ENCODE results near the gene COL7A1.

COL7A1 gene

GRCh38 chr3:48592519-48593087, 2.5 kb downstream of the COL7A1 start:
- FAIRE-seq (no peak), DNase-seq (ENCODE audit: insufficient read length, low spot score) (no peak)

- FAIRE-seq = no peak
Measured at GRCh38 chr3:48591886-48592518, 3.1 kb downstream of the COL7A1 start.

GRCh38 chr3:48591436-48591835, 3.7 kb downstream of the COL7A1 start:
- no peak for DNase-seq (ENCODE audit: insufficient read length, low spot score)
- no peak for FAIRE-seq

More at GRCh38 chr3:48591886-48592518, 3.1 kb downstream of the COL7A1 start:
- DNase-seq (ENCODE audit: insufficient read length, low spot score) = no peak

- DNase-seq (ENCODE audit: insufficient read length, low spot score) (no peak), FAIRE-seq (no peak)
Measured at GRCh38 chr3:48588230-48588629, 6.9 kb downstream of the COL7A1 start.

GRCh38 chr3:48587686-48588085, 7.4 kb downstream of the COL7A1 start:
- no peak for DNase-seq (ENCODE audit: insufficient read length, low spot score)
- no peak for FAIRE-seq

GRCh38 chr3:48585411-48585810, 9.7 kb downstream of the COL7A1 start:
- FAIRE-seq (no peak), DNase-seq (ENCODE audit: insufficient read length, low spot score) (no peak)

GRCh38 chr3:48584836-48585235, 10.3 kb downstream of the COL7A1 start:
- no peak for DNase-seq (ENCODE audit: insufficient read length, low spot score)
- no peak for FAIRE-seq

GRCh38 chr3:48581621-48582481, 13.3 kb downstream of the COL7A1 start:
- no peak for DNase-seq (ENCODE audit: insufficient read length, low spot score)

GRCh38 chr3:48576647-48577046, 18.5 kb downstream of the COL7A1 start:
- FAIRE-seq = no peak
- DNase-seq (ENCODE audit: insufficient read length, low spot score) = no peak

More at GRCh38 chr3:48581621-48582481, 13.3 kb downstream of the COL7A1 start:
- no peak for FAIRE-seq

- no peak for FAIRE-seq
- no peak for DNase-seq (ENCODE audit: insufficient read length, low spot score)
Measured at GRCh38 chr3:48575366-48575765, 19.8 kb downstream of the COL7A1 start.

- FAIRE-seq = no peak
Measured at GRCh38 chr3:48573973-48574585, 21.1 kb downstream of the COL7A1 start.

GRCh38 chr3:48572517-48572916, 22.6 kb downstream of the COL7A1 start:
- DNase-seq (ENCODE audit: insufficient read length, low spot score) (no peak), FAIRE-seq (no peak)

More at GRCh38 chr3:48573973-48574585, 21.1 kb downstream of the COL7A1 start:
- DNase-seq (ENCODE audit: insufficient read length, low spot score) = no peak

GRCh38 chr3:48571938-48572337, 23.2 kb downstream of the COL7A1 start:
- DNase-seq (ENCODE audit: insufficient read length, low spot score) = no peak
- no peak for FAIRE-seq

- no peak for FAIRE-seq
- DNase-seq (ENCODE audit: insufficient read length, low spot score) = no peak
Measured at GRCh38 chr3:48569808-48570450, 25.2 kb downstream of the COL7A1 start.

GRCh38 chr3:48569400-48569799, 25.7 kb downstream of the COL7A1 start:
- DNase-seq (ENCODE audit: insufficient read length, low spot score) (no peak), FAIRE-seq (no peak)

- DNase-seq (ENCODE audit: insufficient read length, low spot score) = no peak
- FAIRE-seq = no peak
Measured at GRCh38 chr3:48568476-48568875, 26.7 kb downstream of the COL7A1 start.

- no peak for FAIRE-seq
- DNase-seq (ENCODE audit: insufficient read length, low spot score) = no peak
Measured at GRCh38 chr3:48567500-48567899, 27.6 kb downstream of the COL7A1 start.

GRCh38 chr3:48567090-48567489, 28.0 kb downstream of the COL7A1 start:
- DNase-seq (ENCODE audit: insufficient read length, low spot score) (no peak), FAIRE-seq (no peak)

- FAIRE-seq = no peak
Measured at GRCh38 chr3:48566401-48566760, 28.7 kb downstream of the COL7A1 start.

GRCh38 chr3:48565591-48566400, 29.3 kb downstream of the COL7A1 start:
- DNase-seq (ENCODE audit: insufficient read length, low spot score) (no peak), FAIRE-seq (no peak)

More at GRCh38 chr3:48566401-48566760, 28.7 kb downstream of the COL7A1 start:
- no peak for DNase-seq (ENCODE audit: insufficient read length, low spot score)
